ENCODE results near the gene PADI2. TPM values are rescaled to one million over a fixed set of nuclear protein-coding genes. Genes with fewer than 3 reads are reported as not detected.

The PADI2 gene
- total RNA-seq, 2 donors from 2014 or later = not detected

DNA sequence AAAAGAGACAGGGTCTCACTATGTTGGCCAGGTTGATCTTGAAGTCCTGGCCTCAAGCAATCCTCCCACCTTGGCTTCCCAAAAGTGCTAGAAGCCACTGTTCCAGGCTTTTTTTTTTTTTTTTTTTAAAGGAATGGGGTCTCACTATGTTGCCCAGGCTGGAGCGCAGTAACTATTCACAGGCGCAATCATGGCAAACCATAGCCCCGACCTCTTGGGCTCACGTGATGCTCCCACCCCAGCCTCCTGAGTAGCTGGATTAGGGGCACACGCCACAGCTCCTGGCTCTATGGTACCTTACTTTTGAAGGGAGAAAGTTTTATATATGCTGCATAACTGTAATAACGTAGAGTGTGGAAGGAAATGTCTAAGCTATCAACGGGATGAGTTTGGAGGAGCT lies 101.8 kb downstream of the PADI2 start:
- no peak for ATAC-seq
- Mint-ChIP-seq H3K36me3 (peaks cover 7% of the 10 kb centered on the region), H3K27ac (no peak overlapping the region), H3K4me1 (ENCODE audit: low read depth in 2 of 2) (peaks cover 0 to 8% of the 10 kb centered on the region in 2 donors), H3K9me3 (no peaks in the 10 kb centered on the region), H3K4me3 (no peak overlapping the region), H3K27me3 (no peaks in the 10 kb centered on the region)
- DNase-seq (ENCODE audit: low spot score) = no peak

Other genes starting within 250 kb of the PADI2 start
- gene RNU1-2, start 223.5 kb downstream of the PADI2 start, total RNA-seq = 1,000 to 10,000 TPM; 1,591 to 3,879 TPM
- gene CROCC, start 197.5 kb downstream of the PADI2 start, total RNA-seq = 10 to 100 TPM; 21.0 to 29.3 TPM
- not detected for gene MFAP2, start 138.8 kb downstream of the PADI2 start, total RNA-seq
- gene ATP13A2, start 107.5 kb downstream of the PADI2 start, total RNA-seq = 10 to 100 TPM; 68.0 to 88.3 TPM
- 100 to 1,000 TPM in 1 of 2 donors, 10 to 100 TPM in 1; 92.1 to 106 TPM for gene SDHB, start 65.4 kb downstream of the PADI2 start, total RNA-seq
- not detected for gene PADI1, start 85.7 kb upstream of the PADI2 start, total RNA-seq
- not detected for gene PADI3, start 129.6 kb upstream of the PADI2 start, total RNA-seq
- gene PADI4, start 188.7 kb upstream of the PADI2 start, total RNA-seq = under 1 TPM; 0.33 to 0.86 TPM